ENCODE data around the gene TOX2.

Gene TOX2

DNA sequence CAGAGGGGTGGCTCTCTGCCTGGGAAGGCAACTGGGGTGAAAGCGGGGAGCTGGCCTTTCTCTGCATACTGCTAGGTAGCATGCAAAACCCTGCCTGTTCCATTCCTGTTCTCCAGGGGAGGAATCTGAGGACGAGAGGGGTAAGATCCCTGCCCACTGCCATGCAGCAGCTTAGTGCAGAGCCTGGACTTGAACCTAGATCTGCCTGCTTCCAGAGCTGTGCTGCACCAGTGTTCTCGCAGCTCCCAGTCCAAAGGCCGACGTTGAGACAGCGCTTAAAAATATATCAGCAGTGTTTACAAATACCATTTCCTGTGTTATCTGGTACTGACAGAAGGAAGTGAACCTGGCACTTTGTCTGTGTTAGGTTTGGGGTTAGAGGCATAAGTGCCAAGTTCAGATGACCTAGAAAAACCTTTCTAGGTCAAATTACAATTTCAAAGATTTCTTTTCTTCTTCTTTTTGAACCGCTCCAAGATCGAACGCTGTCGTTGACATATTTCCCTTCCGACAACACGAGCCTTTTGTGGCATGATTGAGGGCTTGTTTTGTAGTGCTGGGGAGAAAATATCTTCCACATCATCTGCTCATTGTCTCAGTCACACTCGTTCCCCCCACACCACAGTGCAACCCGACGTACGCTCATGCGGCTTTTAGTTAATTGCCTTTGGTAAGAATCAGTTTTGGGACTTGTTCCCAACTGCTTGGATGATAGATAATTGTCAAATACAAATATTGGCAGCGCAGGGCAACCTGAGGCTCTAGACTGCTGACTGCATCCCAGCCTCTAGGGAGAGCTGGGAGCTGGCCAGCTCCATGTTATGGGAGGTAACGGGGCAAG lies 44.6 kb downstream of the TOX2 start:
- DNase-seq (ENCODE audit: low spot score) = no peak
- in situ Hi-C loops (cut with MboI; ENCODE audit: low pct_unique_long_range_greater_than_20kb, low sequenced_read_pairs, unreplicated experiment) = no loop called here
- TF ChIP-seq, protein P1, sequence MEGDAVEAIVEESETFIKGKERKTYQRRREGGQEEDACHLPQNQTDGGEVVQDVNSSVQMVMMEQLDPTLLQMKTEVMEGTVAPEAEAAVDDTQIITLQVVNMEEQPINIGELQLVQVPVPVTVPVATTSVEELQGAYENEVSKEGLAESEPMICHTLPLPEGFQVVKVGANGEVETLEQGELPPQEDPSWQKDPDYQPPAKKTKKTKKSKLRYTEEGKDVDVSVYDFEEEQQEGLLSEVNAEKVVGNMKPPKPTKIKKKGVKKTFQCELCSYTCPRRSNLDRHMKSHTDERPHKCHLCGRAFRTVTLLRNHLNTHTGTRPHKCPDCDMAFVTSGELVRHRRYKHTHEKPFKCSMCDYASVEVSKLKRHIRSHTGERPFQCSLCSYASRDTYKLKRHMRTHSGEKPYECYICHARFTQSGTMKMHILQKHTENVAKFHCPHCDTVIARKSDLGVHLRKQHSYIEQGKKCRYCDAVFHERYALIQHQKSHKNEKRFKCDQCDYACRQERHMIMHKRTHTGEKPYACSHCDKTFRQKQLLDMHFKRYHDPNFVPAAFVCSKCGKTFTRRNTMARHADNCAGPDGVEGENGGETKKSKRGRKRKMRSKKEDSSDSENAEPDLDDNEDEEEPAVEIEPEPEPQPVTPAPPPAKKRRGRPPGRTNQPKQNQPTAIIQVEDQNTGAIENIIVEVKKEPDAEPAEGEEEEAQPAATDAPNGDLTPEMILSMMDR (IDR thresholded peaks at IDR 0.05; ENCODE audit: extremely low read depth, insufficient read depth, missing control alignments) = no peak

DNA sequence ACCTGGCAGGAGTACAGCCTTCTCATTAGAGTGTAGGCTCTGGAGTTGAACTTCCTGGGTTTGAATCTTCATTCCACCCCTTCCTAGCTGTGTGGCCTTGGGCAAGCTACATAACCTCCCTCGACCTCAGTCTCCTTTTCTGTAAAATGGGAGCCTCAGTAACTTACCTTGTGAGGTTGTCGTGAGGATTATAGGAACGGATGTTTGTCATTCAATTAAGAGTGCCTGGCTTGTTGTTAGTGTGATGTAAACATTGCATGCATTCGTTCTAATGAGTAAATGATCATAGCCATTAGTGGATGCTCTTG lies 45.2 kb downstream of the TOX2 start:
- in situ Hi-C loops (cut with MboI; ENCODE audit: low pct_unique_long_range_greater_than_20kb, low sequenced_read_pairs, unreplicated experiment) = no loop called here
- no peak for DNase-seq (ENCODE audit: low spot score)
- TF ChIP-seq, protein P1 (IDR thresholded peaks at IDR 0.05; ENCODE audit: extremely low read depth, insufficient read depth, missing control alignments) = no peak

DNA sequence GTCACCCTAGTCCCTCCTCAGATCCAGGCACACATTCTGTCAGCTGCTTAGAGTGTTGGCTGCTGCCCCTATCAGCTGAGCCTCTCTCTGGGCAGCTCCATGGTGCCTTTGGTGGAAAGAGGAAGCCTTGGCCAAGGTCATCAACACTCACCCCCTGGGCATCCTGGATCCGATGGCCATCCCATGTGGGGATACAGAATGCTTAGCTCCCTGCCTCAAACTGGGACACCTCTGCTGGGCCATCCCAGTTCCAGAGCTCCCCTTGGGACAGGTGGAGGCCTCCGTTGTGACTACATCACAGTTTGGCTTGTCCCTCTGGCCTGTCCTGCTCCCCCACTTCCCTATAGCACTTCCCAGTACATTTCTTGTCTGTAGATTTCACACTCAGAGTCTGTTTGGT lies 45.6 kb downstream of the TOX2 start:
- in situ Hi-C loops (cut with MboI; ENCODE audit: low pct_unique_long_range_greater_than_20kb, low sequenced_read_pairs, unreplicated experiment) = no loop called here
- DNase-seq (ENCODE audit: low spot score) = no peak

DNA sequence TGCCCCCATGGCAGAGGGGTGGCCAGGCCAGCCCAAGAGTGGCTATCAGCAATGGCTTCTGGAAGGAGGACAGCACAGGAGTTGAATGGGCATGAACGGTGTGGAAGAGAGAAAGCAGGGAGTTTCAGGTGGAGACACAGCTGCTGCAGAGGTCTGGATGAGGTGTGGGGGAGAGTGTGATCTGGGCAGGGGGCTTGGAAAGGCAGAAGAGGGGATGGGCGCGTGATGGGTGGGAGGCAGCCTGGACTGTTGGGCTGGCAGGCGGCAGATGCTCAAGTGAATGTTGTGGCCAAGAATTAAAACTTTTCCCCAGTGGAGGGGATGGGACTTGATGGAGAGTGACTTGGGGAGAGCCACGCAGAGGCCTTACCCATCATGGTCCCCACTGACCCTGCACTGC lies 46.5 kb downstream of the TOX2 start:
- TF ChIP-seq, protein P1 (IDR thresholded peaks at IDR 0.05; ENCODE audit: extremely low read depth, insufficient read depth, missing control alignments) = no peak
- in situ Hi-C loops (cut with MboI; ENCODE audit: low pct_unique_long_range_greater_than_20kb, low sequenced_read_pairs, unreplicated experiment) = no loop called here
- no peak for DNase-seq (ENCODE audit: low spot score)

More for the DNA sequence above, 45.6 kb downstream of the TOX2 start:
- TF ChIP-seq, protein P1 (IDR thresholded peaks at IDR 0.05; ENCODE audit: extremely low read depth, insufficient read depth, missing control alignments) = no peak

DNA sequence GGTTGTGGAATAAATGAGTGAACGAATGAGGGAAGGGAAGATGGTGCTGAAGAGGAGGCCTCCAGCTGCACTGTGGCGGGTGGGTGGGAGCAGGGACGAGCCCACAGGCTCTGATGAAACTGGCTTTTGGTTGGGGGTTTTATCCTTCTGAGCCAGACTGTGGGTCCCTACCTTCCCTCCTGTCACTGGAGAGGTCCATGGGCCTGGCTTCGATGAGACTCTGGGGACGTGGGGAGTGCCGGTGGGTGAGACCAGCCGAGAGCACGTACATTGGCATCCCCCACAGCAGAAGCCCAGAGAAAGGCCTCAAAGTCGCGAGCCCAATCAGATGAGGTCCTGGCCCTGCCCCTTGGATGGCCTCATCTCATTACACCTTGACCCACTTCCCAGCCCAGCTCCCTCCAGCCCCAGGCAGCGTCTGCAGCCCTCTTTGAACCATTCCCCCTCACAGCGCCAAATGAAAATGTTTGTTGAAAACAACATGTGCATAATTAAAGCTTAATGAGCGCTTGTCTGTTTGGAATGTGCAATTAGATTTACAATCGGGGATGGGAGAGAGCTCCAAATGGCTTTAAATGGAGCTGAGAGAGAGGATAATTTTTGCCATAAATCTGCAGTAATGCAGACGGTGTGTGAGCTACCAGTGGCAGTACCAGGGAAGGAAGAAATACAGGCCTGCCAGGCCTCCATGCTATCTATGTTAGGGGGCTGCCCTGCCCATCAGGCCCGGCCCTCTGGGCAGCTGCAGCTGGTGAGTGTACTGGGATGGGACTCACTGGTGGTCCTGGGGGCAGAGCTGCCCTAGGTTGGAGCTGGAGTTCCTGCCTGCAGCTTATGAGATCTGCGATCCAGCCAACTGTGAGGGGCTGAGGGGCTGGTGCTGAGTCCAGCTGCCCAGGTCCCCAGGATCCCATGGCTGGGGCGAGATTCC lies 47.2 kb downstream of the TOX2 start:
- no peak for DNase-seq (ENCODE audit: low spot score)
- in situ Hi-C loops (cut with MboI; ENCODE audit: low pct_unique_long_range_greater_than_20kb, low sequenced_read_pairs, unreplicated experiment) = no loop called here
- TF ChIP-seq, protein P1 (IDR thresholded peaks at IDR 0.05; ENCODE audit: extremely low read depth, insufficient read depth, missing control alignments) = no peak

DNA sequence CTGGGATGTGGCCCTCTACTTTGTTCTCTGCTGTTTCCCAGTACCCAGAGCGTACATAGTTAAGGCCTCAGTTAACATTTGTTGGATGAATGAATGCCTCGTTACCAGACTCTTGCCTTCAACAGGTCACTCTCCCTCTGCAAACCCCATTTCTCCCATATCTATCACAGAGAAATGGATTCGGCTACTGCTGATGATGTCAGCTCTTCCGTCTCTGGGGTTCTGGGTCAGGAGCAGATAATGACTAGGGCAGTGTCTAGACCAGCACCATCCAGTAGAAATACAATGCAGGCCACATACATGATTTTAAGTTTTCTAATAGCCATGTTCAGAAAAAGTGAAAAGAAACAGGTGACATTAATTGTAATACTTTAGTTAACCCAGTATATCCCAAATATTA lies 47.9 kb downstream of the TOX2 start:
- TF ChIP-seq, protein P1 (IDR thresholded peaks at IDR 0.05; ENCODE audit: extremely low read depth, insufficient read depth, missing control alignments) = no peak
- in situ Hi-C loops (cut with MboI; ENCODE audit: low pct_unique_long_range_greater_than_20kb, low sequenced_read_pairs, unreplicated experiment) = no loop called here
- DNase-seq (ENCODE audit: low spot score) = no peak

Measured in GM13977 (cell line).